Cardiac septum (tissue), 1 donor: Measurements from ENCODE around the gene PICK1. TPM values are rescaled to one million over a fixed set of nuclear protein-coding genes. Genes with fewer than 3 reads are reported as not detected.

ENCODE experiments used
- total RNA-seq: library from RNA; stranded (reverse); fragmentation: NEBNext Ultra II Directional; extraction: Animal tissue kit (Norgen Biotek cat#: 25700); gene quantifications from one replicate; pipeline ENCODE4 v1.2.1, GENCODE V29; 2021
- donor health status: DM: no; HTN: no; CAD: no.

PICK1 gene
- total RNA-seq, 1 donor from 2014 or later: 19.1 TPM

Other genes starting within 250 kb of the PICK1 start
- gene GCAT, start 249.5 kb upstream of the PICK1 start, total RNA-seq: 24.0 TPM
- not detected for gene GALR3, start 234.0 kb upstream of the PICK1 start, total RNA-seq
- gene ANKRD54, start 213.1 kb upstream of the PICK1 start, total RNA-seq: 15.7 TPM
- 255 TPM for gene EIF3L, start 208.0 kb upstream of the PICK1 start, total RNA-seq
- gene MICALL1, start 151.1 kb upstream of the PICK1 start, total RNA-seq: 16.5 TPM
- gene C22orf23, start 103.8 kb upstream of the PICK1 start, total RNA-seq: 0.54 TPM
- 50.5 TPM for gene POLR2F, start 103.7 kb upstream of the PICK1 start, total RNA-seq
- gene SOX10, start 72.8 kb upstream of the PICK1 start, total RNA-seq: 0.62 TPM
- gene SLC16A8, start 26.8 kb downstream of the PICK1 start, total RNA-seq: not detected
- gene BAIAP2L2, start 53.3 kb downstream of the PICK1 start, total RNA-seq: 0.24 TPM
- gene PLA2G6, start 124.4 kb downstream of the PICK1 start, total RNA-seq: 12.5 TPM
- 9.8 TPM for gene MAFF, start 144.6 kb downstream of the PICK1 start, total RNA-seq
- 58.1 TPM for gene TMEM184B, start 215.6 kb downstream of the PICK1 start, total RNA-seq